Glomerular endothelial cell (primary cell): ENCODE results near the gene CEP170B. TPM values are rescaled to one million over a fixed set of nuclear protein-coding genes. Genes with fewer than 3 reads are reported as not detected.
"Not testable (repeated sequence)": the region's sequence is repeated elsewhere in the genome, so short reads cannot be mapped to it uniquely, and the experiment has no call there.

Experiments used
- DNase-seq: peaks from one replicate; pipeline ENCODE4 v3.0.0-alpha.2; 2011; ENCODE audit warnings: low read depth, low spot score; ENCODE audit errors: extremely low read depth
- total RNA-seq: library from RNA; depleted of rRNA; stranded (reverse); fragments of >200 nt; gene quantifications from 2 replicates; pipeline ENCODE4 v1.2.3, GENCODE V29; 2015

CEP170B gene
- total RNA-seq, 1 donor from 2014 or later = 37.0 TPM

DNA sequence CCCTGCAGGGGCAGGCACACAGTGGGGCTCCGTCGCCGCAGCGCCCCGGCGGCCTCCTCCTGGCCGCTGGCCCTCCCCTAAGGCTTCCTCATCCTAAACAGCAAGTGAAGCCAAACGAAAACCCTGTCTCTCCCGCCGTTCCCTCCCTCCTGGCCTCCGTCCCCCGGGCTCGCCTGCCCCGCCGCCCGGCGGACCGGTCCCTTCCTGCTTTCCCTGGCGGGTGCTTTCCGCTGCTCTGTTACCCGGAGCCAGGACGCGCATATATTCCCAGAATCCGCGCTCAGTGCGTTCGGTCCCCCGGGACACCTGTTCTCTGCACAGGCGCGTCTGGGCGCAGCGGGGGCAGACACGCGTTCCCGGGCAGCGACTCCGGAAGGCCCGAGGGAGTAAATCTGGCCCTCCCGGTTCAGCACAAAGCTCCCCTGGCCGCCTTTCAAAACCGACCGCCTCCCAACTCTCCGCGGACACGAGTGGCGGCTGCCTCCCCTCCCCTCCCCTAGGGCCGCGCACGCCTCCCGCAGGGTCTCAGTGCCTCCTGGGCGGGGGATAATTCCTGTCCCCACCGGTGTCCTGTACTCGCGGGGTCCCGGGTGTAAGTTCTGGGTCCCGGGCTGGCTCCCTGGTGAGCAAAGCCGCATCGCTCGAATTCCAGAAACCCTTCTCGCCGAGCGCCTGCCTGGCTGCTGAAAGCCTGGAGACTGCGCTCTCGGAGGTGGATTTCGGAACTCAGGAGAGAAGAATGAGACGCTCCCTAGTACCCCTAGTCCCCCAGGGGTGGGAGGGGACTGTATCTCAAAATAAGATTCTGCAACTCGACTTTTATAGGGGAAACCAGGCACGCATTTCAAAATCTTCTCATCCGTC lies 21.4 kb upstream of the CEP170B start:
- DNase-seq = no peak

DNA sequence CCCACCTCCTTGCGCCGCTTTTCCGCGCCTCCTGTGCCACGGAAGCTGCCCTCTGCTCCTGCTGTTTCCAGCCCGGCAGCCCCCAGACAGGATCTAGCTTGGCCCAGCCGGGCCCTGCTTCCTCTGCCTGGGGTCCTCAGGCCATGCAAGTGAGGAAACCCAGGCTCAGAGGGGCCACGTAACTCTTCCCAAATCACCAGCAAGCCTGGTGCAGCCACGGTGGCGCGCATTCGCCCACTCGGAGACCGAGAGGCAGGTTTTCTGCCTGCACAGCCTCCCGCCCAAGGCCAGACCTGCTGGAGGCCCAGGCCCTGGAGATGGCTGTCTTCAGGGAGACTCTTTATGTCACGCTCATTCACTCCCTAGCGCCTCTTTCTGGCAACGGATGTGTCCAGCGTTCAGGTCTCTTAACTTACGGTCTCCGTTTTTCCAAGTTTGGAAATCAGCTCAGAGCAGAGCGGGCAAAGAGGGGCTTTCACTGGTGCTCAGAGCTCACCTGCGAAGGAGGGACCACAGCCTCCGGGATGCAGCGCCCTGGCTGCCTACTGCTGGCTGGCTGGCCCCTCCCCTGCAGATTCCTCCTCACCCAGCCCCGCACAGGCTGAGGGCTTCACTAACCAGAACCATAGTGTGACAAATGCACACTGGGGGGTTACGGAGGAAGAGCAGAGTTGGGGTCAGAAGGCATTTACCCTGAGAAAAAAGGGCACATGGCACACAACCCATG lies 20.6 kb upstream of the CEP170B start:
- DNase-seq = no peak

DNA sequence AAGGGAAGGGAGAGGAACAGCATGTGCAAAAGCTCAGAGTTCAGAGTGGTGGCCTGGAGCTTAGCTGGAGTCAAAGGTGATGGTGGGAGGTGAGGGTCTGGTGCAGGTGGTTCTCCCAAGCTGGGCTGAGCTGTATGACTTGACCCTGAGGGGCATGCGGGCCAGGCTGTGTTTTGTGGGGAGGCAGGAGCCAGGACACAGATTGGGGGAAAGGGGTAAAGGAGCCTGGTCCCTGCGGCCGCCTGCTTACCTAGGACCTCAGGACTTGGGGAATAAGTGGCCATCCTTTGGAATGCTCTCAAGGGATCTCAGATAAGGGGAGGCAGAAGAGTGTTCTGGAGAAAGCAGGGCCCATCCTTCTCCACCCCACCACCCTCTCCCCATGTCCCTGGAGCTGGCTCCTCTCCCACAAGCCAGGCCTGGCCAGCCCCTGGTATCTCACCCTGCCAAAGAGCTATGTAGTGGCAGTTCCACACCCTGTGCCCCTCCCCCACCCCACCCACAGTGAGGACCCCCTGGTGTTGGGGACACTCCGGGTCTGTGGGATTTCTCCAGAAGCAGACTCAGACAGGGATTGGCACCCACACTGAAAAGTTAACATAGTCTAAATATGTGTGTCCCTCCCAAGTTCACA lies 19.9 kb upstream of the CEP170B start:
- DNase-seq = no peak

DNA sequence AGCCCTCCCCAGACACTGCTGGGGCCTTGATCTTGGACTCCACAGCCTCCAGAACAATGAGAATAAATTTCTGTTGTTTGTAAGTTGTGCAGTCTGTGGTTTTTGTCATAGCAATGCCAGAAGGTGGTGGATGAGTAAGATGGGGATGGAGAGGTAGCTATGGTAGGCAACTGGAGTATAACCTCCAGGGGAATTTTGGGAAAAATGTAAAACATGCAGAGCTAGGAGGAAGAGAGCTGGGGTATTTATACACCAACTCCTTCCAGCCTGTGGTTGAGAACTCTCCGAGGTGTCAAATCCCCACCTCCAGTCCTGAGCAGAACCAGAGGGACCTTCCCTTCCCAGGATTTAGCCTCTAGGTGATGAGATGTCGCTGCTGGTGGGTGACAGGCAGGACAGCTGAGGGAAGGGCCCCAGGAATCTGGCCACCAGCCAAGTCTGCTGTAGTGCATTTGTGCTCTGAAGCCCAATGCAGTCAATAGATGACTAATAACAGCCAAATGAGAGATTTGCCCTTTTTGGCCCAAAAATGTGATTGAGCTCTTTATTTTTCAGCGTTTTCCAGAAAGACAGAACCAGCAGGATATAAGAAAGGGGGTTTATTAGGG lies 19.1 kb upstream of the CEP170B start:
- DNase-seq = no peak

DNA sequence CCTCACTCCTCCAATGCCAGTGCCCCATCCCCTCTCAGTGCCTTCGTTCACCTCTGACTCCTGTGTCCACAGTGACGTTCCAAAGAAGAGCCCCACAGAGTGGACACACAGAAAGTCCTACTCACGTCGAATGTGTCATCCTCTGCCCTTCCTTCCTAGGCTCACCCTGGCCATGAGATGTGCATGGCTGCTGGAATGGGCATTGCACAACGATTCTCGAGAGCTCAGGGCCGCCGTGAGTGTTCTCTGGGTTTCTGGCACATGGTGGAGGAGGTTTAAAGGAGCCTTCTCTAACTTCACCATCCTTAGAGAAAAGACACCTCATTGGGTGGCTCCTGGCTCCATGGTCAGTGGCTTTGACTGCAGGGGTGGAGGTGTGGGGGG lies 12.8 kb upstream of the CEP170B start:
- no peak for DNase-seq

DNA sequence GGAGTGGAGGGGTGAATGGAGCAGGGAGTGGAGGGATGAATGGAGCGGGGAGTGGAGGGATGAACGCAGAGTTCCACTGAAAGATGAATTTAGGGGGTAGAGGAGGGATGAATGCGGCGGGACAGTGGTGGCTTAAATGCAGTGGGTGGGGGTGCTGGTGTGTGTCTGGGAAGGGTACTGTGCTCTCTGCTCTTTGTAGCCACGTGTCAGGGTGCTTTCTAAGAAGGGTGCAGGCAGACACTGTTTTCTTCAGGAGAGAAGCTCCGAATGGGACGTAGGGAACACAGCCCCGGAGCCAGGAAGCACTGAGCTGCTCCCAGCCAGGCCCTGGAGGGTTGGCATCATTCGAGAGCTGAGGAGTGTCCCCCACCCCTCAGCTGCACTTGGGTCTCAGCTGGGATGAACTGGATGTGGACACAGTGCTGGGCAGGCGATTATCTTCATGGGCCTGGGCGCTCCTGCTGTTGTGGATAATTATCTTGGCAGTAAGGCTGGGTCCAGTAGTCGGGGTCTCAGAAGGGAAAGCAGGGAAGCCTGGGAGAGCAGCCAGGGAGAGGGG lies 9.5 kb upstream of the CEP170B start:
- DNase-seq = no peak

DNA sequence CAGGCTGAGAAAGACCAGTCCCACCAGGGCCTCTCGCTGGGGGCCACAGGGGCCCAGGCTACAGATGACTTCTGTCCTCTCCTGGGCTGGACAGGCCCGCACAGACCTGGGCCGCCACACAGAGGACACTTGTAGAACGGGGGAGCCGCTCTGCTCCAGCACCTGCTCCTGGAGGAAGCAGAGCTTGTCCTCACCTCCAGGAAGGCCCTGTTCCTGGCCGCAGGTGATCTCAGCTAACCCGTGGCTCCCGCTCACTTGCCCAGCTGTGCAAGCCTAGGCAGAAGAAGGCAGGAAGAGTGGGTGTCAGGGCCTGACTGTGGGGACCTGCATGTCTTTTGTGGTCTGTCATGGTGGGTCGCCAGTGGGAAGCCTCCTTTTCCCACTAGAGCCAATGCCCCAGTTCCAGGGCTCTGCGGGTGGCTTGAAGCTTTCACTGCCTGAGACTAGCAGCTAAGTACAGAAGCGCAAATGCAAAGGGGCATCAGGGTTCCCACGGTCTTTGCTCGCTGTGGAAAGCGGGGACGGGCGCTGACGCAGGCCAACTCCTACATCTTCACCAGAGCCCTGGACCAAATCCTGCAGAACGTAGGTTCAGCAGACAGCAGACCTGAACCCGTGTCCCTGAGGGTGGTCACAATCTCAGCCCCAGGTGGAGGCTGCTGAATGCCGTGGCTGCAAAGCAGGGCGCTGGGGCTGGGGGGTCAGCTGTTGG lies 8.8 kb upstream of the CEP170B start:
- DNase-seq = no peak

DNA sequence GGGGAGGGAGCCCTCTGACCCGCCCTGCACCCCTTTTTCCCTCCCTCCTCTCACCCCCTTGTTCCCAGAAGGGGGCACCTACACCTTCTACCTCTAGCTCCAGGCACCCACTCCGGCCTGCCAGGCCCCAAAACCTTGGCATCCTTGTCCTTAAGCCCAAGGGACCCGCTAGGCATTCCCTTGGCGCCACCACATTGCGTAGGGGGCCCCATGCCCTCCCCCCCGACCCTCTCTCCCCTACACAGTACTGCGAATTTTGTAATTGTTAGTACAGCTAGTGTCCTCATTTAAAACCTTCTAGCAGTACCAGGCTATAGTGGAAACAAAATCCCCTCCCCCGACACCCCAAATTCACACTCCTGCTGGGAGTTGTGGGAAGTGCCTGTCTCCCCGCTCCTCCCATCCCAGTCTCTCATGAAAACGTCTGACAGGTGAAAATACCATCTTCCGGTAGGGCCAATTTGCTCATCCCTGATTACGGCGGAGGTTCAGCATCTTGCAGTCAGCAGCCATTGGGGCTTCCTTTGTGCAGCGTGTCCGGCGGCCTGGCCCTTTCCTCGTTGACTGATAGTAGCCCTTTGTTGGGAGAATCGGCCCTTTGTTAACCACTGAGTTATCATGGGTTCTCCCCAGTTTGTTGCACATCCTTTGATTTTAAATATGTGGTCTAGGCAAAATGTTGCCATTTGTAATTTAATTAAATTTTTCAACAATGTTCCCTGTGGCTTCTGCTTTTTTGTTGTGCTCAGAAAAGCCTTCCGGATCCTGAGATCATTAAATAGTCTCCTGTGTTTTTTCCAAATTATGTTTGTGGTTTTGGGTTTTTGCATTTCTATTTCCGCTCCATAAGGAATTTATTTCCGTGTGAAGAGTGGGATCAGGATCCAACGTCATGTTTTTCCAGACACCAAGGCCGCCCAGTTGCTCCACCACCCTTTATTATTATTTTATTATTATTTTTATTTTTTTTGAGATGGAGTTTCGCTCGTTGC lies 7.9 kb upstream of the CEP170B start:
- DNase-seq = no peak

DNA sequence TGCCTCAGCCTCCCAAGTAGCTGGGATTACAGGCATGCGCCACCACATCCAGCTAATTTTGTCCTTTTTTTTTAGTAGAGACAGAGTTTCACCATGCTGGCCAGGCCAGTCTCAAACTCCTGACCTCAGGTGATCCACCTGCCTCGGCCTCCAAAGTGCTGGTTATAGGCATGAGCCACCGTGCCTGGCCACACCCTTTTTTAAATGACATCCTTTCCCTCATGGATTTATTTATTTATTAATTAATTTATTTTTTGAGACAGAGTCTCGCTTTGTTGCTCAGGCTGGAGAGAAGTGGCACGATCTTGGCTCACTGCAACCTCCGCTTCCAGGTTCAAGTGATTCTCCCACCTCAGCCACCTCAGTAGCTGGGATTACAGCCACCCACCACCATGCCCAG lies 7.1 kb upstream of the CEP170B start:
- not testable (repeated sequence) for DNase-seq

DNA sequence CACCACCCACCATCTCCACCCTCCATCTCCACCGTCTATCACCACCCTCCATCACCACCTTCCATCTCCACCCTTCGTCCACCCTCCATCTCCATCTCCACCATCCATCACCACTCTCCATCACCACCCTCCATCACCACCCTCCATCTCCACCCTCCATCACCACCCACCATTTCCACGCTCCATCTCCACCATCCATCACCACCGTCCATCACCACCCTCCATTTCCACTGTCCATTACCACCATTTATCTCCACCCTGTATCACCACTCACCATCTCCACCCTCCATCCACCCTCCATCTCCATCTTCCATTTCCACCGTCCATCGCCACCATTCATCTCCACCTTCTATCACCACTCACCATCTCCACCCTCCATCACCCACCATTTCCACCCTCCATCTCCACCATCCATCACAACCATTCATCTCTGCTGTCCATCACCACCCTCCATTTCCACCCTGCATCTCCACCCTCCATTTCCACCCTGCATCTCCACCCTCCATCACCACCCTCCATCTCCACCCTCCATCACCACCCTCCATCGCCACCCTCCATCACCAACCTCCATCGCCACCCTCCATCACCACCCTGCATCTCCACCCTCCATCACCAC lies 6.1 kb upstream of the CEP170B start:
- no peak for DNase-seq

DNA sequence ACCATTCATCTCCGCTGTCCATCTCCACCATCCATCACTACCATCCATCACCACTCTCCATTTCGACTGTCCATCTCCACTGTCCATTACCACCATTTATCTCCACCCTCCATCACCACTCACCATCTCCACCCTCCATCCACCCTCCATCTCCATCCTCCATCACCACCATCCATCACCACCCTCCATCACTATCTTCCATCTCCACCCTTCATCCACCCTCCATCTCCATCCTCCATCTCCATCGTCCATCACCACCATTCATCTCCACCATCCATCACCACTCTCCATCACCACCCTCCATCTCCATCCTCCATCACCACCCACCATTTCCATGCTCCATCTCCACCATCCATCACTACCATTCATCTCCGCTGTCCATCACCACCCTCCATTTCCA lies 5.2 kb upstream of the CEP170B start:
- no peak for DNase-seq

DNA sequence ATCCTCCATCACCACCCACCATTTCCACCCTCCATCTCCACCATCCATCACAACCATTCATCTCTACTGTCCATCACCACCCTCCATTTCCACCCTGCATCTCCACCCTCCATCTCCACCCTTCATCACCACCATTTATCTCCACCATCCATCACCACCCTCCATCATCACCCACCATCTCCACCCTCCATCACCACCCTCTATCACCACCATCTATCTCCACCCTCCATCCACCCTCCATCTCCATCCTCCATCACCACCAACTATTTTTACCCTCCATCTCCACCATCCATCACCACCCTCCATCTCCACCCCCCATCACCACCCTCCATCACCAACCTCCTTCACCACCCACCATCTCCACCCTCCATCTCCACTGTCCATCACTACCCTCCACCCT lies 4.7 kb upstream of the CEP170B start:
- no peak for DNase-seq

DNA sequence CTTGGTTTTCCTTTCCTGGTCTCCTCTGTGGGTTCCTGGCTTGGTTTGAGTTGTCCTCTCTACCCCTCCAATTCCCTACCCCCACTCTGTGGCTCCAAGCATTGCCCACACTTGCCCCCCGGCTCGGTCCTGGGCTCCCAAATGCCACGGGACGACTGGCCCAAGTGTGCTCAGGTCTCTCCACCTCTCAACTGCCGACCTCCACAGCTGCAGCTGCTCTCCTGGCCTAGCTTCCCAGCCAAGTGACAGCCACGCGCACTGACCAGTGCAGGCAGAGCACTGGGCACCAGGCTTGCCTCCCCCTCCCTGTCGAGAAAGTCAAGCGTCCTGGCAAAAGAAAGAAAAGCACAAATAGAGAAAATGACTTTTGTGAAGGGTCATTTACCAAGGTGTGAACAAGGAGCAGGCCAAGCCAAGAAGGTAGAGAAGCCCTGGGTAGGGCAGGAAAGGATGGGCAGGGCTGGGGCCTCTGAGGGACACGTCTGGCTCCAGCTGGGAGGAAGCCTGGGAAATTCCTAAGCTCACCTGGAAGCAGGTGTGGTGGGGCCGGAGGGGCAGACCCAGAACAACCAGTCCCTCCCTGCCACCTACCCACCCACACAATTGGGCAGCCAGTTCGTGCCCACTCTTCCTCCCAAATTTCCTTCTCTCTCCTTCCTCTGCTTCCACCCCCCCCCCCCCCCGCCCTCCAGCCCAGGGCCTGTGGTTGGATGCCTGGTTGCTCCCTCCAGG lies 1.8 kb upstream of the CEP170B start:
- DNase-seq = no peak

DNA sequence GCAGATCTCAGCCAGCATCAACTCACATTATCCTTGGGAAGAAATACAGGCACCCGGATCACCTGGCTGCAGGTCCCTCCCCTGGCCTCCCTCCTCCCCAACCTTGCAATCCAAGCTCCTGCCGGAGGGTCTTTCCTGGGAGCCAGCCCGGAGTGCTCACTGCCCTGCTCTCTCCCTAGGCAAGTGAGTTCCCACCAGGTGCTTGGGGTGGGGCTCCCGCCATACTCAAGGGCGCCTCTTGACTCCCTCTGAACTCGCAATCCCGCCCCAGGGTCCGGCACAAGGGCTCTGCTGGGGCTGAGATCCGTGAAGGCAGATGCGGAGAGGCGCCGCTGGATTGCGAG lies 1.2 kb upstream of the CEP170B start:
- DNase-seq = no peak

DNA sequence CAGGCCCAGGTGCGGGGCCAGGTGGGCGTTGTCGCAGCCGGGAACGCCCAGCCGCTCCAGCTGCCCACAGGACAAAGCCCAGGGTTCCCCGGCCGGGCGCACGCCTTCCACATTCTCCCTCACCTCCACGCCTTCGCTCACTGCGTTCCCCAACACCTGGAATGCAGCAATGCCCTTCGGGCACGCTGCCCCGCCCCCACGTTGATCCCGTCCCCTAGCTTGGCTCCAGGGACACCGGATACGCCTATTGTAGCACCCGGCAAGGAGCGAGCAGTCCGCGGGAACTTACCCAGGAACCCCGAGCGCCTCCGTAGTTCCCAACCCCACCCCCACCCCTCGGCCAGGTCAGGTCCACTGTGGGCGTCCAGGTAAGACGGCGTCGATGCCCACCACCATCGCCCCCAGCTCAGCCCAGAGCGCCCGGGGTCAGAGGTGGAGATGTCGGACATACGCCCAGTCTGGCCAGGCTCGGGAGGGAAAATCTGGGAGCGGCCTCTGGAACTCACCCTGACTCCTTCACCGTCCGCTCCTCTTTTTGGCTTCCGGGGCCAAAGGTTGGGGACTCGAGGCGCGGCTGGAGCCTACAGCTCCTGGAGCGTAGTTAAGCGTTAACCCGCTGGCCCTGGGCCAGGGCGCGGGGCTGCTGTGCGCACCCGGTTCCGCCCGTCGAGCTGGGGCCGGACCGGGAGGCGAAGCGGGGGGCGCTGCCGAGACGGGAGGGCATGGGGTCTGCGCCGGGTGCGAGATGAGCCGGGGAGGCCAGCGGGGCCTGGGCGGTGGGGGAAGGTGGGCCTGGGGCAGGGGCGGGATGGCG lies 594 bp upstream of the CEP170B start:
- no peak for DNase-seq

DNA sequence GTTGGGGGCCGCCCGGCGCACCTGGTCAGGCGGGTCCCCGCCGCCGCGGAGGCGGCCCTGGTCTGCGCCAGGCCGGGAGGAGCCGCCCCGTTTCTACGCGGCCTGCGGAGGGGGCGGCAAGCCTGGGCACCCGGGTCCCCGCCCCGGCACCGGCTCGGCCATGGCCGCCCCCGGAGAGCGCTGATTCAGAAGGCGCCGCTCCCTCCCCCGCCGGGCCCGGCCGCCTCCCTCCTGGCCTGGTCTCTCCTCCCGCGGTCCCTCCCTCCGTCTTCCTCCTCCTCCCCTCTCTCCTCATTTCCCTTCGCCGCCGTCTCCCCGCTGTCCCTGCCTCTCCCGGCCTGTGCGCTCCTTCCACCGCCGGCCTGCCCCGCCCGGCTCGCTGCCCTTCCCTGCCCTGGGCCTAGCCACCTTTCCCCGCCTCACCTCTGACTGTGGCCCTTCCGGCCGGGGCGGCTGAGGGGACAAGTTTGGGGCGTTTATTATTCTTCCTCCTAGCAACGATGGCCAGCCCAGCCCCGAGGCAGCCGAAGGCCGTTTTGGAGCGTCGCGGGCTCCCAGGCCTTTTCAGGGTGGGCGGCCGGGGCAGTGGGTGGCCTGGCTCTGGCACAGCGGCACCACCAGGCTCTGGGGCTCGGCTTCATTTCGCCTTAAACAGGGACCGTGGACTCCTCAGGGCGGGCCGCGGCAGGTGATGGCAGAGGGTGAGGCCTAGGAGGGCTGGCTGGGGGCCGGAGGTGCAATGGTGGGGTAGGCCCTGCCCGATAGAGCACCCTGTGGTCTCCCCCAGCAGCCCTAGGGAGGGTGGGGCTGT lies 768 bp downstream of the CEP170B start:
- no peak for DNase-seq
